ENCODE results near the gene TTC8.

GRCh38 chr14:88856786-88857366 is 32.4 kb downstream of the TTC8 start:
- TF ChIP-seq ZBTB33 (IDR thresholded peaks at IDR 0.05) (no peak), CTCF (IDR thresholded peaks at IDR 0.05; ENCODE audit: low read depth, low read length, missing input control) (no peak), TAF1 (conservative IDR thresholded peaks at IDR 0.05) (no peak), MAX (IDR thresholded peaks at IDR 0.05) (no peak)

Data from liver (tissue), 3 donors.